GM19395 (cell line): ENCODE measurements around the gene APIP.

Experiments used
- ATAC-seq: cut with Tn5 transposase; IDR thresholded peaks from one replicate; pipeline ENCODE4 v1.9.1; 2021; ENCODE audit warnings: mild to moderate bottlenecking, moderate library complexity; ENCODE audit not compliant: unreplicated experiment

The APIP gene

GRCh38 chr11:34890089-34890488 is 26.1 kb downstream of the APIP start:
- ATAC-seq = no peak

GRCh38 chr11:34887260-34887659 is 28.9 kb downstream of the APIP start:
- ATAC-seq = no peak

GRCh38 chr11:34886609-34887008 is 29.6 kb downstream of the APIP start:
- ATAC-seq = no peak

GRCh38 chr11:34881900-34882299 is 34.3 kb downstream of the APIP start:
- no peak for ATAC-seq

- ATAC-seq = no peak
Observed at GRCh38 chr11:34877375-34877975, 38.7 kb downstream of the APIP start.

- ATAC-seq = no peak
Observed at GRCh38 chr11:34874202-34874601, 42.0 kb downstream of the APIP start.

- no peak for ATAC-seq
Observed at GRCh38 chr11:34870548-34871196, 45.5 kb downstream of the APIP start.

- ATAC-seq = no peak
Observed at GRCh38 chr11:34869425-34869824, 46.8 kb downstream of the APIP start.

GRCh38 chr11:34866375-34866774 is 49.8 kb downstream of the APIP start:
- no peak for ATAC-seq

GRCh38 chr11:34865261-34865660 is 50.9 kb downstream of the APIP start:
- ATAC-seq = no peak

- ATAC-seq = no peak
Observed at GRCh38 chr11:34864424-34864823, 51.8 kb downstream of the APIP start.

GRCh38 chr11:34863048-34863447 is 53.1 kb downstream of the APIP start:
- ATAC-seq = no peak

- no peak for ATAC-seq
Observed at GRCh38 chr11:34860518-34860917, 55.7 kb downstream of the APIP start.

- ATAC-seq = no peak
Observed at GRCh38 chr11:34860034-34860433, 56.1 kb downstream of the APIP start.

GRCh38 chr11:34859496-34859895 is 56.7 kb downstream of the APIP start:
- ATAC-seq = no peak

GRCh38 chr11:34857463-34857862 is 58.7 kb downstream of the APIP start:
- no peak for ATAC-seq

GRCh38 chr11:34856251-34856650 is 59.9 kb downstream of the APIP start:
- ATAC-seq = no peak

- ATAC-seq = no peak
Observed at GRCh38 chr11:34855754-34856095, 60.5 kb downstream of the APIP start.

- no peak for ATAC-seq
Observed at GRCh38 chr11:34855021-34855753, 61.0 kb downstream of the APIP start.

GRCh38 chr11:34851916-34852315 is 64.3 kb downstream of the APIP start:
- ATAC-seq = no peak

GRCh38 chr11:34850334-34850733 is 65.8 kb downstream of the APIP start:
- ATAC-seq = no peak

GRCh38 chr11:34846467-34846866 is 69.7 kb downstream of the APIP start:
- ATAC-seq = no peak
